D721Med (cell line): Measurements from ENCODE around the gene FOXO3.

Experiments
- DNase-seq: peaks from one replicate; pipeline ENCODE4 v3.0.0; 2011; ENCODE audit warnings: low spot score; ENCODE audit not compliant: insufficient read length
- FAIRE-seq: peaks from 2 replicates; lab custom pipeline; 2011; peaks lifted over from hg19 to GRCh38; lab: Jason Lieb, UNC
- CTCF ChIP-seq: IDR thresholded peaks from 2 replicates; pipeline ENCODE4 v1.5.1; 2012; ENCODE audit warnings: mild to moderate bottlenecking, control low read depth; ENCODE audit not compliant: insufficient read depth; ENCODE audit errors: missing control alignments

Gene FOXO3

DNA sequence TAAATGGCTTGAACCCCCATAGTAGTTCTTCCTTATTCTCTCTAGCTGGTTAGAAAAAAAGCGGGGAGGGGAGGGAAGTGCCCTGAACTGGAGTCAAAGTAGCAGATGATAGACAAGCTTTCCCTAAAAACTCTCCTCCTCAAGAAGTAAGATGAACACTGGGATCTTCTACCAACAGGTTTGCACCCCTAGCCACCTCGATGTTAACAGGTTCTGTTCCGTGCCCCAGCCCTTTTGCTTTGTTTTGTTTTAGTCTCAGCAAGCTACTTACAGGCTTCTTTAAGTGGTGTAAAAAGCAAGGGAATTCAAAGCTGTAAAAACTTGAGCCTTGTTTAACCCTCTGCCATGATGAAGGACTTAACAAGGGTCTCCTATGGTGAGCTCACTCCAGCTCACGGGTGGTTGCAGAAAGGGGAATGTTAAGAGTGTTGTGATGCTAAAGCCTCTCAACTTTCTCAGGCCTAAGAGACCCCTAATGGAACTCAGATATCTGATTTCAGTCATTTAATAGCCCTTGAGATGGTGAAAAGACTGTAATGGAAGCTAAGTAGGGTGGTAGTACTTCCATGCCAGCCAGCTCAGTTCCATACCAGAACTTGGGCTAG lies 106.0 kb downstream of the FOXO3 start:
- no peak for FAIRE-seq

GRCh38 chr6:108667993-108668392 lies 107.3 kb downstream of the FOXO3 start:
- DNase-seq, result no peak
- no peak for FAIRE-seq
- TF ChIP-seq CTCF, result no peak

More for the DNA sequence above, 106.0 kb downstream of the FOXO3 start:
- no peak for DNase-seq
- TF ChIP-seq CTCF, result no peak

DNA sequence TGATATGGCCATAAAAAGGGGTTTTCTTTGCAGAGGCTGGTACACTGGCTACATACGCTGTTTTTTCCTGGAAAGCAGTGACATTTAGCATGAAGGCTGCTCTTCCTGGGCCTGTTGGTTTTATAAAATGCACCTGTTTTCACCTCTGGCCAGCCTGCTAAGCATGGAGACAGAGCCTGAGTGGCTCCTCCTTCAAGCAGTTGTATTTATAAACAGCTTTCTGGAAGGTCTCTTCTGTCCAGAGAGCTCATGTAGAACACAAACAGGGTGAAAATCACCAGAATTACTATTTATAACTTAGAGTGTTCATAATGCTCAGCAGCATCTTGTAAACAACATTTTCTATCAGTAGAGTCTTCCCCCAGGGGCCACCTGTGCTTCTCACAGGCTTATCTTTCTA lies 109.0 kb downstream of the FOXO3 start:
- no peak for TF ChIP-seq CTCF
- no peak for DNase-seq
- no peak for FAIRE-seq

DNA sequence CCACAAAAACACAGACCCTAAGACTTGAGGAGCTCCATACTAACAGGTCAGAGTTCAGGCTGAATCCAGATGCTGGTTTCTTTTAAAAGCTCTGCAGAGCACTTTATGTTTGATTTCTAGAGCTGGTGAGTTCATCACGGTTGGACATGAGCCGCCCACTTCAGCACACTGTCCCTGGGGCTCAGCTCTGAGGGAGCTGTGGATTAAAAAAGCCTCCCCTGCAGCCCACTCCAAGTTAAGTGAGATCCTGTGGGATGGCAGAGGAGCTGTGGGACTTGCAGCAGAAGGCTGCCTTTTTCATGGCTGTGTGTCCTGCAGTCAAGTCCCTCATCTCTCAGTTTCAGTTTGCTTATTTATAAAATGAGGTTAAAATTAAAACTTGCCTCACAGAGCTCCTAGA lies 110.5 kb downstream of the FOXO3 start:
- TF ChIP-seq CTCF, result no peak
- DNase-seq (no peak), FAIRE-seq (no peak)

- DNase-seq (no peak), FAIRE-seq (no peak)
- no peak for TF ChIP-seq CTCF
Observed at GRCh38 chr6:108671790-108672189, 111.1 kb downstream of the FOXO3 start.

GRCh38 chr6:108672641-108673040 lies 111.9 kb downstream of the FOXO3 start:
- FAIRE-seq (no peak), DNase-seq (no peak)
- no peak for TF ChIP-seq CTCF

GRCh38 chr6:108673153-108673552 lies 112.4 kb downstream of the FOXO3 start:
- FAIRE-seq, result no peak
- no peak for DNase-seq
- TF ChIP-seq CTCF, result no peak
